GM21360 (cell line): Measurements from ENCODE around the gene WT1.
"Not testable (repeated sequence)": the region's sequence is repeated elsewhere in the genome, so short reads cannot be mapped to it uniquely, and the experiment has no call there.

Source experiments
- ATAC-seq: cut with Tn5 transposase; IDR thresholded peaks from one replicate; pipeline ENCODE4 v1.9.1; 2021; ENCODE audit warnings: mild to moderate bottlenecking, moderate library complexity; ENCODE audit not compliant: unreplicated experiment

WT1 gene

GRCh38 chr11:32390712-32391111, 44.6 kb downstream of the WT1 start:
- no peak for ATAC-seq

GRCh38 chr11:32388871-32389770, 46.2 kb downstream of the WT1 start:
- ATAC-seq: no peak

GRCh38 chr11:32388365-32388764, 47.0 kb downstream of the WT1 start:
- ATAC-seq: no peak

GRCh38 chr11:32387411-32387810, 47.9 kb downstream of the WT1 start:
- no peak for ATAC-seq

GRCh38 chr11:32386770-32387377, 48.5 kb downstream of the WT1 start:
- no peak for ATAC-seq

- ATAC-seq: no peak
Observed at GRCh38 chr11:32385998-32386397, 49.3 kb downstream of the WT1 start.

- ATAC-seq: no peak
Observed at GRCh38 chr11:32382339-32383049, 52.8 kb downstream of the WT1 start.

- no peak for ATAC-seq
Observed at GRCh38 chr11:32381179-32381578, 54.2 kb downstream of the WT1 start.

- no peak for ATAC-seq
Observed at GRCh38 chr11:32379719-32380118, 55.6 kb downstream of the WT1 start.

- no peak for ATAC-seq
Observed at GRCh38 chr11:32375826-32376225, 59.5 kb downstream of the WT1 start.

- no peak for ATAC-seq
Observed at GRCh38 chr11:32374261-32374711, 61.1 kb downstream of the WT1 start.

- ATAC-seq: not testable (repeated sequence)
Observed at GRCh38 chr11:32369987-32370386, 65.4 kb downstream of the WT1 start.

- ATAC-seq: no peak
Observed at GRCh38 chr11:32366666-32367065, 68.7 kb downstream of the WT1 start.

- no peak for ATAC-seq
Observed at GRCh38 chr11:32365192-32365591, 70.1 kb downstream of the WT1 start.

- no peak for ATAC-seq
Observed at GRCh38 chr11:32358729-32359128, 76.6 kb downstream of the WT1 start.

GRCh38 chr11:32353884-32354283, 81.5 kb downstream of the WT1 start:
- ATAC-seq: no peak

GRCh38 chr11:32348502-32348901, 86.8 kb downstream of the WT1 start:
- no peak for ATAC-seq

- no peak for ATAC-seq
Observed at GRCh38 chr11:32344946-32345345, 90.4 kb downstream of the WT1 start.

- no peak for ATAC-seq
Observed at GRCh38 chr11:32343325-32344008, 91.9 kb downstream of the WT1 start.

- no peak for ATAC-seq
Observed at GRCh38 chr11:32341620-32342613, 93.4 kb downstream of the WT1 start.
